Occipital lobe (tissue), 2 donors: ENCODE results near the gene TBCCD1. TPM values are rescaled to one million over a fixed set of nuclear protein-coding genes. Genes with fewer than 3 reads are reported as not detected.
A peak's percentile ranks its signal among the peaks of the same experiment; 100 is the strongest.
"Not testable (repeated sequence)": the region's sequence is repeated elsewhere in the genome, so short reads cannot be mapped to it uniquely, and the experiment has no call there.

ENCODE experiments used
- DNase-seq: peaks from one replicate; lab custom pipeline; 2025; lab: John Stamatoyannopoulos, UW
- total RNA-seq: library from RNA; depleted of rRNA; stranded (reverse); fragments of >200 nt; gene quantifications from one replicate; pipeline ENCODE4 v1.2.3, GENCODE V29; 2014

Gene TBCCD1
- total RNA-seq, 1 donor from 2014 or later = 37.1 TPM

DNA sequence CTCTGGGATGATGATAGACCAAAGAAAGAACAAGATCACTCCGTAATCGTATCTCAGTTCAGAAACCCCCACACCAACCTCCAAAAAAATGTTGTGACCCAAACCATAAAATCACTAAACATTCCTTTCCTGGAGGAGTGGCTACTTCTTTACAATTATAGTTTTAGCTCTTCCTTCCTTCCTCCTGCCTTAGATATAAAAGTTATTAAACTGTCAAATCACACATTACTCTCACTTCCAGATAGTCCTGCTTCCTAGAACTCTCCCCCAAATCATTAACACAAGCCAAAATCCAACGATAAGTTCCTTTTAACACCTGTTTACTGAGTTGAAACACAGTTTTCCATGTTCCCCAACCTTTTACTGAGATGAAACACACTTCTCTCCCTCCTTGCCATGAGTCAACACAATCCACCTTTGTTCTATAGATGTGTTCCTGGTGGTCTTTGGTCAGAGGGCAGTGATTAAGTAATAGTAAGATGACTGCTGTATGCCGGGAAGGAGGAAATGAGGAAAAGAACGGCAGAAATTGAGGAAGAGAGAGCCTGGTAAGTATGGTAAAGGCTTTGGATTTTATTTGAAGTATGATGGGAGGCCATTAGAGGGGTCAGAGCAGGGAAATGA, 14.6 kb downstream of the TBCCD1 start:
- DNase-seq = no peak

DNA sequence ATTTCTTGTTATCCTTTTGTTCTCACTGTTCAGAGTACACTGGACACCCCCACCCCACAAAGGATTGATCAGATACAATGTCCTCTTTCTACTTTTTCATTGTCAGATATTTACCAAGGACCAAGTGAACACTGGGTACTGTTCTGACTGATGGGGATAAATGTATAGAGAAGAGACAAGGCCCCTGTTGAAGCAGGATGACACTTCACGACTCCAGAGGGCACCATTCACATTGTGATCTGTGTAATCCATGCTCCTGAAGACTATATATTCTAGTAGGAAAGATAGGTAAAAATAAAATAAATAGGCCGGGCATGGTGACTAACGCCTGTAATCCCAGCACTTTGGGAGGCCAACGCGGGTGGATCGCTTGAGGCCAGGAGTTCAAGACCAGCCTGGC, 15.8 kb downstream of the TBCCD1 start:
- DNase-seq = no peak

DNA sequence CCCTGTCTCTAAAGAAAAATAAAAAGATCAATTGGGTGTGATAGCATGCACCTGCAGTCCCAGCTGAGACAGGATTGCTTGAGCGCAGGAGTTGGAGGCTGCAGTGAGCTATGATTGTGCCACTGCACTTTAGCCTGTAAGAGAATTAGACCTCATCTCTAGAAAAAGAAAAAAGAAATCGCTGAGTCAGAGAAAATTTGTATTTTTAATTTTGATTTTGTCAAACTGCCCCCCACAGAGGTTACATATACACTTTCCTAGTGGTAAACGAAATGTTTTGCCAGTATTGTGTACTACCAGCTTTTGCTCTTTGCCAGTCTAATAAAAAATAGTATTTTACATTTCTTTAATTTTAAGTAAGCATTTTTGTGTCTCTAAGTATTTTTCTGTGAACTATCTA, 17.6 kb downstream of the TBCCD1 start:
- no peak for DNase-seq

DNA sequence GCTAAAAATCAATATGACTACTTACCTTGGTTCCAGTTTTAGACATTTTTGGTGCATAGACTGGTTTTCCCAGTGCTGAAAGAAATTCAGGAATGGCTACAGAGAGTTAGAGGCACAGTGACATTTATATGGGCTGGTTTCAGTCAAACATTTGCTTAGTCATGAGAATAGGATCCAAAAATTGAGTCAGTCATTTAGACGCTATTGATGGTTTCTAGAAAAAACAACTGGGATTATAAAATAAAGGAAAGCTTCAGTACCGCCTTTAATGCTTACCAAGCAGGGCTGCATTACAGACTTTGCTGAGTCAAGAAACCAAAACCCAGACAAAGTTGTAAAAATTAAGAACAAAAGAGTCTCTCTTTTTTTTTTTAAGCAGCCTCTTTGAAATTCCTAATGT, 22.9 kb downstream of the TBCCD1 start, which contains the start of gene CRYGS:
TSS of gene CRYGS (minus strand) at position 100 of the 400 bp plus-strand sequence. CDS start at position 46, 54 bp downstream.
- no peak for DNase-seq

DNA sequence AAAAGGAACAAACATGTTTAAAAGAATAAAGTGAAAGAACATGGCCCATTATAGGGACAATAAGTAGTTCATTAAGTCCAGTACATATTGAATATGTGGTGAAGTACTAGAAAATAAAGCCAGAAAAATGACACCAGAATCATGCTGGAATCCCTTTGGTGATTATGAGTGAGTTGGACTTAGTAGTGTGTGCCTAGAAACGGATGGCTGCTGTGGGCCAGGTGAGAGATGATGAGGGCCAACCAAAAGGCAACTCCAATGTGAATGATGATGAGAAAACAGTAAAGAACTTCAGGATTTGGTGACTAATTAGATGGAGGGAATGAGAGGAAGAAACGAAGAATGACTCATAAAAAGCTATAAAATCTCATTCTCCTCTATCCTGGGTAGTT, 26.3 kb downstream of the TBCCD1 start:
- no peak for DNase-seq

DNA sequence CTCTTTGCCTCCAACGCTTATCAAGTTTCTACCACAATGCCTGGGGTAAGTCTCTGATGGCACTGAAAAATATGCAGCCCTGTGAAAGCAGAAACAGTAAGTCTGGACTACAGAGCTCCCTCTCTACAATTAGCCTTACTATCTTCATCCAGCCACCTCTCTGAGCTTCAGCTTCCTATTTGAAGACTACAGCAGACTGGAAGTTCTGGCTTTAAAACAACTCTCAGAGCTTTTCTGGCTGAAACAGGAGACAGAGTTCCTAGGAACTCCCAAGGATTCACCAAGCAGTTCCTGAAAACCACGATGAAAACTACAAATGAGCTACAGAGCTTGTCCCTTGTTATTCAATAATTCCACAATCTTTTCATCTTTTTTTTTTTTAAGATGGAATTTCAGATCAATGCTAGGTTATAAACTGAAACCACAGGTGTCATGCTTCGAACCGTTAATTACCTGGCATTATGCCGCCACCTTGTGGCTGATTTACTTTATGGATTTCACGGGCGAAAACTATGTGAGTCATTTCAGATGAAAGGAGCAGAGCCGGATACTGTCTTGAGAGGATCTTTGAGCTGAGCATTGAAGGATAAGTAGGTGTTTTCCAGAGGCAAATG, 26.8 kb downstream of the TBCCD1 start:
- DNase-seq = peak; percentile 46

DNA sequence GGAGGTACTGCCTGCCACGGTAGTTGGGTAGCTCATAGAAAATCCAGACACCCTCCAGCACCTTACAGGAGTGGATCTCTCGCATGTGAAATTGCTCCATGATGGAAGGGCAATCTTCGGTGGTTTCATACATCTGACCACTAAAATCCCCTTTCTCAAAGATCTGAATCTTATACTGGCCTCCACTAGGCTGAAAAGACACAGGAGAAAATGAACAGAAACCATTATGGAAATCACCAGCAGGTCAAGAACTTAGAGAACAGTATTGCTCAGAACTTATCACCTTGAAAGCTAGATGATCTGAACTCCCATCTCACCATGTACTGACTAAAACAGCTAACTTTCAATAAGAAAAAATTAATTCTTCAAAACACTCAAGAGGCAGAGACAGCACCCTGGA, 28.4 kb downstream of the TBCCD1 start:
- DNase-seq = no peak

DNA sequence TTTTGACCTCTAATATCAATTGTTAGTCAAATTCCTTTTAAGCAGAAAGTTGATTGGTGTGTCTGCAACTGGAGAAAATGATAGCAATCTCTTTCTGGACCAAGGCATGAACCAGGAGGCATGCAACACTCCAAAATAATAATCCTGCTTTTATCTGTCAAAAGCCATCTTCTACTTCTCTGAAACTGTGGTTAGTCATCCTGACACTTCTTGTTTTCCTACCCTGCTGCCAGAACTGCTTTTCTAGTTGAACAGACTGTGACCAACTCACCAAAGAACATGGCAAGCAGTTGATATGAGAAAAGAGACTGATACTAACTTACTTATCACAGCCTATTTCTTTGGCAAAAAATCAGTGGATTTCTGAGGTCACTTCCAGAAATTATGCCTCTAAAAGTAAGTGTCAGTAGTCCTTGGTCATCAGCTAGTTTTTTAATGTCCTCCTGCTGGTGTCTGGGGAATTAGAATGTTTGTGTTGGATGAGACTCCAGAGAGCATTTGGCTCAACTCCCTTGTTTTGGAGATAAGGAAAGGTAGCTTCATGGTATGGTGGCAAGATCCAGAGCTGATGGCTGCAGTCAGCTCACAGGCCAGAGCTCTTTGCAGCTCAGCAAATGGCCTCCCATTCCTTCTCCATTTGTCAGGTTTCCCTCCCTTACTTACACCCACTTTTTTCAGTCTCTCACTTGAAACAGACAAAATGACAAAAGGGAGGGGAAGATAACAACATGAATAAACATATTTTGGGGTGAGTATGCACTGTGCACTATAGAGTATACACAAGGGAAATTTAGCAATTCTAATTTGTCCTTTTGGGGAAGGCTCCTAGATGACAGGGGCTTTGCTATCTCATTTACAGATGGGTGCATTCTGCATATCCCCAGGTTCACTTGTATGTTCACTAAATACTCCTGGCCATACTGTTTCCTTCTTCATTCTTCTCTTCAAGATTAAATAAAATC, 30.0 kb downstream of the TBCCD1 start:
- DNase-seq = no peak

DNA sequence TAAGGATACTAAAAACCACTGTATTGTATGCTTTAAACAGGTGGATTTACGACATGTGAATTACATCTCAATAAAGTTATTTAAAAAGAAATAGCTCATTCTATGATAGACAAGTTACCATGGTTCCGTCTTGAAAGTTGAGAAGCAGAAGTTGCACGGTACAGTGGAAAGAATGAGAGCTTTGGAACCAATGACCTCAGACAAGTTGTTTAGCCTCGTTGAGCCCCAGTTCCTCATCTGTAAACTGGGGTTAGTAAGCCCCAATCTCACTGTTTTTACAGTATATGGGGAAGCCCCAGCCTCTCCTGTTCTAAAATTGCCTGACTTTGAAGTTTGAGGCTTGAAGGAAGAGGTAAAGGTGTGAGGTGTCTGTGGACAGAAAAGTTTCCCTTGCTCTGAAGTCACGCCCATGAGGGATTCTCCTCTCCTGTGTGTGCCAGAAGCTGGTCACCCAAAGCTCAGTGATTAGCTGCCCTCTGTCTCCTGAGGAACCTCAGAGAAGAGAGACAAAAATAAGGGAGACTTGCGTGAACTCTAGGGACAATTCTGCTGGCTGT, 32.9 kb downstream of the TBCCD1 start:
- DNase-seq = no peak

DNA sequence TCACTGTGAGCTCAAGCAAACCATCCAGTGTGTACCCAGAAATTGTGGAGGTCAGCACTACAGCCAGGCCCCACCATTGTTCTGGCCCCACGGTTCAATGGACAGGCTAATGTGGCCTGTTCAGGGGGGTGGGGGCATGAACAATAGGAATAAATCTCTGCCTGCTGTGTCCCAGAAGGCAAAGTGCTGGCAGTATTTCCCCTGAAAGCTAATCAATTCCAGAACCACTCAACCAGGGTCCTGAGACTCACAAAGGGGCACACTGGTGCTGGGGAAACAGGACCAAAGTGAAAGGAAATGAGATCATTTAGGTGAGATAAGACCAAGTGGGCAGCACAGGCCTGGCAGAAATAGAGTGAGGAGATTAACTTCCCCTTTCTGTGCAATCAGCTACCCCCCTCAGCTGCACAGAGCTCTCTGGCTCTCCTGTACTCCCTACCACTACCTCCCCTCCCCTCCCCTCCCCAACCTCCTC, 34.5 kb downstream of the TBCCD1 start:
- no peak for DNase-seq

DNA sequence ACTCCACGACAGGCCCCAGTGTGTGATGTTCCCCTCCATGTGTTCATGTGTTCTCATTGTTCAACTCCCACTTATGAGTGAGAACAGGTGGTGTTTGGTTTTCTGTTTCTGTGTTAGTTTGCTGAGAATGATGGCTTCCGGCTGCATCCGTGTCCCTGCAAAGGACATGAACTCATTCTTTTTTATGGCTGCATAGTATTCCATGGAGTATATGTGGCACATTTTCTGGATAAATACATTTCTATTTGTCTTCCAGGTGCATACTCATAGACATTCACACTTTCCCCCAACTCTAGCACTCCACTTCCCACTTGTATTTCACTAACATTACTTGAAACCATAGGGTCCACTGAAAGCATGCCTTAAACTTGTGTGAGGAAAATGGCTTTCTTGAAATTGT, 35.4 kb downstream of the TBCCD1 start:
- not testable (repeated sequence) for DNase-seq

DNA sequence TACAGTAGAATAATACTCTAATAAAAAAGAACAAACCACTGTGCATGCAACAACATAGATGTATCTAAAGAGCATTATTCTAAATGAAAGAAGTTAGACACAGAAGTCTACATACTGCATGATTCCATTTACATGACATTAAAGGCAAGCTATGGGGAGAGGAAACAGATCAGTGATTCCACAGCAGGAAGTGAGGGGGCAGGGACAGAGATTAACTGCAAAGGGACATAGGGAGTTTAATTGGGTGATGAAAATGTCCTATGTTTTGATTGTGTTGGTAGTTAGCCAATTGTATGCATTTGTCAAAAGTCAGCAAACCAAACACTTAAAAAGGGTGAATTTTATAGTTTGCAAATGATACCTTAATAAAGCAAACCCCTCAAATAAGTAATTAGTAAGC, 36.7 kb downstream of the TBCCD1 start:
- DNase-seq = no peak

DNA sequence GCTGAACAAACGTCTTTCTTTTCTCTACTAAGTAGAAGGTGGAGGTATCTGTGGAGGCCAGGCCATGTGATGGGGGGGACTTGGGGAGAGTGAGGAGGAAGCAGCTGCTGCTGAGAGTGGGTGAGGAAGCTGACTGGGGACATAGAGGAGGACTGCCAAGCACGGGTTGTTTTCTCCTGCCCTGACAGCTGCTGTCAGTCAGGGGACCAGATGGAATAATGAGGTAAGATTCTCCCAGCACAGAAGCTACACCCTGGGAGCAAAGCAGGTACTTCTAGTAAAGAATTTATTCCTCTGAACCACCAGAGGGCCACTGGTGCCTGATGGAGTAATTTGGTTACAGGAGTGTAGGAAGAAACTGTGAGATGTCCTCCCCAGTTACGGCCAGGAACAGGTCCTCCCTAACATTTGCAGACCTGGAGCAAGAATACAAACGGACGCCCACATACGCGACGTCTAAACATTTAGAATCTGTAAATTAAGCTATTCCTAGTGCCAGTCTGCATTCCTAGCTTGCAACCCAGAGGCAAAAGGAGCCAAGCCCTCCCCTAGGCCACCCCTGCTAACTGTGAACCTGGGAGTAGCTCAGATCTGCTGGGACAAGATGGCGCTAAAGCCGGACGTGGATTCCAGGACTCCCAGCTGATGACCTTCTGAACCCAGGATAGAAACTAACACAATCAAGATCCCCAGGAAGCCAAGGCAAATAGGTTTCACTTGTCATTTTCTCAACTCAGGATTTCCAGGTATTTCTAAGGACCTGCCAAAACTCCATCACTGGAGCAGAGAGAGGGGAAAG, 37.7 kb downstream of the TBCCD1 start:
- no peak for DNase-seq

DNA sequence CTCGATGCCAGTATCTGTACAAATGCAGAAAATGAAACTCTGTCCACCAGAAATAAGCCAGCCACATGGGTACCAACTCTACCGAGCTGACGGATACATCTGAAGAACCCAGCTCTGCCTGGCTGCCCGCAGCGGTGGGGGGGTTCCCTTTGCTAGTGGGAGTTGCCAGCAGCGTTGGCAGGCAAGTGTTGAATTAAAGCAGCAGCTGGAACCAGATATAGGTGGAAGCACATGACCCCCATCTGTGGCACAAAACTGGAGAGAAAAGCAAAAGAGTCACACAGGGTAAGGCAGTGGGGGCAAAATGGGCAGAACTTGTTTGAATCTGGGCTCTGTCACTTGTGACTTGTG, 40.9 kb downstream of the TBCCD1 start:
- no peak for DNase-seq

DNA sequence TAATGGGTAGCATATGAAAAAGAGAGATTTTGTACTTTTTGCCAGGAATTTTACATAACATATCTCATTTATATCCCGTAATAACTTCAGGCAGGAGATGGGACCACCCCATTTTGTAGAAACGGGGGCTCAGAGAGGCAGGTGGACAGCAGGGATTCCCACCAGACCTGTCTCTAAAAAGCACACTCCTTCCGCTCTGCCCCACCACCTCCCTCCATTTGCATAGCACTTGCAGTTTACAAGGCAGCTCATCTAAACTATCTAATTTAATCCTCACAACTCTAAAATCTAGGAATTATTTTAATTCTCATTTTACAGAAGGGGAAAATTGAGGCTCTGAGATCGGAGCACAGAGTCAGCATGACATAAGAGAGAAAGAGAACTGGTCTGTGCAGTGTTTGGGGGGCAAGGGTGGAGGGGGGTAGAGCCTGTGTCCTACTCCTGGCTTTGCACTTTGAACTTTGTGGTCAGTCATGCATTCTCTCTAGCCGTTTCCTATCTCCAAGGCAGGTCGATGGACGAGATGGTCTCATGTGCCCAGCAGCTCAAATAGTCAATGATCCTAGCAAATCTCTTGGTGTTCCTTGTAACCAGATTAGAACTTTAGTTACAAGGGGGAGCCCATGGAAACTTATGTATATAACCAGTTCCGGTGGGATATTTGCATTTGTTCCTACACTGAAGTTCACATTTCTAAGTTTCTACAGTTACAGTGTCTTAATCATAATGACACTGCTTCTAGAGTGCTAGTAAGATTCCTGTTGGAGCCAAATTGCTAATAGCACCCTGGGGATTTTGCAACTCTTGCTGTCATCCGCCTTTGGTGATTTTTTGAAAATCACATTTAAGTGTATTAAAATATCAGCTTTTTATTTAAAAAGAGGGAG, 41.5 kb downstream of the TBCCD1 start:
- DNase-seq = no peak

DNA sequence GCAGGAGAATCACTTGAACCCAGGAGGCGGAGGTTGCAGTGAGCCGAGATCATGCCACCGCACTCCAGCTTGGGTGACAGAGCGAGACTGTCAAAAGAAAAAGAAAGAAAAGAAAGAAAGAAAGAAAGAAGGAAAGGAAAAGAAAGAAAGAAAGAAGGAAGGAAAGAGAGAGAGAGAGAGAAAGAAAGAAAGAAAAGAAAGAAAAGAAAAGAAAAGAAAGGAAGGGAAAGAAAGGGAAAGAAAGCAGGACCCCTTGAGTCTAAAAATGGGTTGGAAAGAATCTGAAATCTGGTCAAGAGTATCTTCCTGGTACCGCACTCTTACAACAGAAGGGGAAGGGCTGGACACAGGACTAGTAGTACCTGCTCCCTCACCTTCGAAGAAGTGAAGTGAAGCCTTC, 42.5 kb downstream of the TBCCD1 start:
- no peak for DNase-seq

DNA sequence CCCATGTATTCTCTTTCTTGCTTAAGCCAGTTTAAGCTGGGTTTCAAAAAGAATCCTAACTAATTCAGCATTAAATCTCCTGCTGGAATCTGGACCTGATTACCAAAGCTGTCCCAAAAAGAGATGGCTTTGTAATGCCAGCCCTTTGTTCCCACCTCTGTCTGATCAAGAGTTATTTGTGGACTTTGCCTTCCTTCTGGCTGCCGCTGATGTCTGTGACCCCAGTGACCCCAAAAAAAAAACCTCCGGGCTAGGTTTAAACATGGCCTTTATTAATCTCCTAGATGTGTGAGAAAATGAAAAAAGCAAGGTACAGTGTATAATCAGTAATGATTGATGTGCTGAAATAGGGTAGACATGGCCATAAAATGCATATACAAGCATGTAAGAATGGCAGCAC, 43.7 kb downstream of the TBCCD1 start:
- no peak for DNase-seq

DNA sequence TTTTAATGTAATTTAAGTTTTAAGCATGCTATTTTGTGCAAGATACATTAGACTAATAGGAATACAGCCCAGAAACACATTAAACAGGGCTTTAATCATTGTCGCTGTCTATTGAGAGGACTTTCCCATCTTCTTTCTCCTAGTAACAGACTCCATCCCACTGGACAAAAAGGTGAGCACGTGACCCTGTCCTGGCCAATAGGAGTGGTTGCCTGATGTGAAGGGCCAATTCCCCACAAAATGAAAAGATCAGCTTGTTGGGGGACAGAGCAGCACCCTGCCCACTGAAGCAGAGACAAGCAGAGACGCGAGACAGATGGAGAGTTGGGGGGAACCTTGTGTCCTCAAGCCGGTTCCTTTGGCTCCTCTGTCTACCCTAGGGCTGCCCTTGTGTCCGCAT, 44.1 kb downstream of the TBCCD1 start:
- DNase-seq = no peak

DNA sequence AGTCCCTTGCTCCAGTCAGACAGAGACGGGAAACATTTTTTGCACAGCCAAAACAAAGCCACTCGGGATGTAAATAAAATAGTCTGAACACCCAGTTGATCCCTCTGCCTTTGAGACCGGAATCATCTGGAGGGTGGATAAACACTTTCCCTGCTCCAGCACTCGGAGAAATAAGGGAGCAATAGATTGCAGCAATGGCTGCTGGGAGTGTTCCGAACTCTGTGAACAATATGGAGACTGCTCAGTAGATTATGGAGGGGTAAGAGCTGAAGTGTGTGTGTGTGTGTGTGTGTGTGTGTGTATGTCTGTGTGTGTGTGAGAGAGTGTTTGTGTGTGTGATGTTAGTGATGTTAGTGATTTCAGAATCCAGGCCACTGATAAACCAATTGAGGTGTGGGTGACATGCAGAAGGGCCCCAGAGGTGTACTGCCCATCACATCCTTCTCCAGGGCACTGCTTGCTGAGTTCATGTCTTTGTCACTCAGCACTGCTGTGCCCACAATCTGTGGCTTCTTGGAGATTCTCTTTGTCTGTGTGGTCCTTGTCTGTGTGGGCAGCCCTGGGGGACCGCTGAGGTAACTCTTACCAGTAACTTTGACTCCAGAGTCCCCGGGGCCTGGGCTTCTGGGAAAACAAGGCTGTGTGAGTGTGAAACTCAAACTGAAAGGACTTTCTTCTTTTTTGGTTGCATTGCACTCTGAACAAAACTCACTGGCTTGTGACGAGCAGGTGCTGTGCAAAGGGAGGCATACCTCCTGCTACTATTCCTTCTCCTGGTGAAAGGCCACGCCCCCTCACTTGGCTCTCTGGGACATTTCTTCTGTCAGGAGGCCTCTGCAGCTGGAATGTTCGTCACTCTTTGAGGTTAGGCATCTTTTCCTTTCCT, 45.9 kb downstream of the TBCCD1 start:
- DNase-seq = no peak
